ENCODE data around the gene GRIFIN.

GRCh38 chr7:2493205-2494164 lies 17.3 kb upstream of the GRIFIN start:
- TF ChIP-seq EZH2 (IDR thresholded peaks at IDR 0.05; ENCODE audit: insufficient read depth, poor library complexity, severe bottlenecking) (no peak), EZH2phosphoT487 (IDR thresholded peaks at IDR 0.05; ENCODE audit: insufficient read depth, low read depth) (no peak)

Data from GM23248 (cell line).